ENCODE data around the gene MAEL.

DNA sequence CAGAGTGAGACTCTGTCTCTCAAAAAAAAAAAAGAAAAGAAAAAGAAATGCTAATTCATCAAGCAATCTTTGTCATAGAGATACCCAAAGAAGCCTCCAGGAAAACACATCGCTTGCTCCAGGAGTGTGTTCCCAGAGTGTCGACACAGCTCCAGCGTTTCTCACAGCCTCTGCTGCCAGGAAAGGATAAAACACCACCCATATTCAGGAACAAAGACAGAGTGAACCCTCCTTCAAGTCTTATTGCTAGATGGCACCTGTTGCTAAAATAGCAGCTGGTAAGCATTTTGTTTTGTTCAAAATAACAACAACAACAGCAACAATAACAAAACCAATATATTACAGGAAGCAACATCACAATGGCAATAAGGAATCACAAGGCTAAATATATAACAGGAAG lies 16.9 kb upstream of the MAEL start:
- TF ChIP-seq, protein P1, sequence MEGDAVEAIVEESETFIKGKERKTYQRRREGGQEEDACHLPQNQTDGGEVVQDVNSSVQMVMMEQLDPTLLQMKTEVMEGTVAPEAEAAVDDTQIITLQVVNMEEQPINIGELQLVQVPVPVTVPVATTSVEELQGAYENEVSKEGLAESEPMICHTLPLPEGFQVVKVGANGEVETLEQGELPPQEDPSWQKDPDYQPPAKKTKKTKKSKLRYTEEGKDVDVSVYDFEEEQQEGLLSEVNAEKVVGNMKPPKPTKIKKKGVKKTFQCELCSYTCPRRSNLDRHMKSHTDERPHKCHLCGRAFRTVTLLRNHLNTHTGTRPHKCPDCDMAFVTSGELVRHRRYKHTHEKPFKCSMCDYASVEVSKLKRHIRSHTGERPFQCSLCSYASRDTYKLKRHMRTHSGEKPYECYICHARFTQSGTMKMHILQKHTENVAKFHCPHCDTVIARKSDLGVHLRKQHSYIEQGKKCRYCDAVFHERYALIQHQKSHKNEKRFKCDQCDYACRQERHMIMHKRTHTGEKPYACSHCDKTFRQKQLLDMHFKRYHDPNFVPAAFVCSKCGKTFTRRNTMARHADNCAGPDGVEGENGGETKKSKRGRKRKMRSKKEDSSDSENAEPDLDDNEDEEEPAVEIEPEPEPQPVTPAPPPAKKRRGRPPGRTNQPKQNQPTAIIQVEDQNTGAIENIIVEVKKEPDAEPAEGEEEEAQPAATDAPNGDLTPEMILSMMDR (IDR thresholded peaks at IDR 0.05) = no peak
- TF ChIP-seq POLR2A (IDR thresholded peaks at IDR 0.05) (no peak), EP300 (IDR thresholded peaks at IDR 0.05) (no peak)
